B cell (primary cell): Measurements from ENCODE around the gene LSM4. TPM values are rescaled to one million over a fixed set of nuclear protein-coding genes. Genes with fewer than 3 reads are reported as not detected.
A peak's percentile ranks its signal among the peaks of the same experiment; 100 is the strongest.

ENCODE experiments used
- ATAC-seq: fragments of 200-7000 bp; cut with Tn5 transposase; one replicate; pipeline ENCODE4 v1.10.0; 2021; ENCODE audit warnings: low read depth, mild to moderate bottlenecking, moderate number of reproducible peaks, moderate library complexity
- CTCF ChIA-PET: fragments of 350-600 bp; sonication (Branson Sonifier 250); formaldehyde crosslinking; loops from one replicate; lab custom pipeline; 2021; ENCODE audit warnings: antibody characterized with exemption, inconsistent platforms; lab: Charles Lee
- POLR2A ChIA-PET: fragments of 350-600 bp; sonication (Branson Sonifier 250); formaldehyde crosslinking; loops from one replicate; lab custom pipeline; 2021; ENCODE audit warnings: antibody characterized with exemption; lab: Charles Lee
- DNase-seq: peaks from one replicate; pipeline ENCODE4 v3.0.0; 2013
- H2AFZ ChIP-seq: 2 replicates; pipeline ENCODE4 v1.6.1; 2012; ENCODE audit warnings: mild to moderate bottlenecking, low read depth, low read length; ENCODE audit not compliant: insufficient read depth, poor library complexity, severe bottlenecking
- H3K27ac ChIP-seq, 2 donors: 1 replicate in 1 of 2; 2 replicates in 1 of 2; pipeline ENCODE4 v1.5.1; 2012 to 2013; ENCODE audit warnings: low read length in 2 of 2, mild to moderate bottlenecking in 2 of 2, moderate library complexity in 1 of 2
- H3K27me3 ChIP-seq, 4 experiments: fragments of 200-600 bp in 1 of 4; sonication (generic) in 1 of 4; replicated peaks in 1 of 4; 1 replicate in 2 of 4; 2 replicates in 2 of 4; pipeline versions ENCODE4 v1.6.1 to v1.7.0; 2013 to 2016; ENCODE audit warnings: low read length in 3 of 4, mild to moderate bottlenecking in 2 of 4, mixed read lengths in 1 of 4, moderate library complexity in 1 of 4; ENCODE audit not compliant: insufficient read depth in 4 of 4, control insufficient read depth in 3 of 4; ENCODE audit errors: control extremely low read depth in 1 of 4
- H3K36me3 ChIP-seq, 2 experiments: replicated peaks in 1 of 2; 1 replicate in 1 of 2; 2 replicates in 1 of 2; pipeline versions ENCODE4 v1.6.1 to v1.7.1; 2013; ENCODE audit warnings: low read length in 1 of 2; ENCODE audit not compliant: insufficient read depth in 2 of 2, control insufficient read depth in 1 of 2; ENCODE audit errors: control extremely low read depth in 1 of 2, extremely low read depth in 1 of 2
- H3K4me1 ChIP-seq, 2 donors: fragments of 200-600 bp in 1 of 2; sonication (generic) in 1 of 2; 1 replicate in 1 of 2; 2 replicates in 1 of 2; pipeline versions ENCODE4 v1.5.1 to v1.6.1; 2013 to 2017; ENCODE audit warnings: low read length in 2 of 2; ENCODE audit not compliant: control insufficient read depth in 2 of 2, insufficient read depth in 2 of 2
- H3K4me2 ChIP-seq: replicated peaks from 2 replicates; pipeline ENCODE3; 2012; ENCODE audit warnings: mild to moderate bottlenecking, low read depth, low read length; ENCODE audit not compliant: poor library complexity, severe bottlenecking
- H3K4me3 ChIP-seq, 5 experiments: fragments of 200-600 bp in 1 of 5; sonication (generic) in 1 of 5; 1 replicate in 3 of 5; 2 replicates in 2 of 5; pipeline versions ENCODE4 v1.5.1 to v1.7.0; 2011 to 2016; ENCODE audit warnings: low read length in 4 of 5, mild to moderate bottlenecking in 4 of 5, low read depth in 2 of 5, control low read depth in 1 of 5, moderate library complexity in 1 of 5; ENCODE audit not compliant: insufficient read depth in 1 of 5; ENCODE audit errors: control extremely low read depth in 1 of 5, extremely low read depth in 1 of 5
- H3K79me2 ChIP-seq: fragments of 200-600 bp; sonication (generic); one replicate; pipeline ENCODE4 v1.6.0; 2016; ENCODE audit warnings: low read length; ENCODE audit not compliant: control insufficient read depth, insufficient read depth
- H3K9ac ChIP-seq: fragments of 200-600 bp; sonication (generic); 2 replicates; pipeline ENCODE4 v1.6.1; 2017; ENCODE audit warnings: mild to moderate bottlenecking, low read length, moderate library complexity
- H3K9me3 ChIP-seq, 3 donors: one replicate each; pipeline versions ENCODE4 v1.6.1 to v1.7.1; 2013; ENCODE audit warnings: low read length in 2 of 3; ENCODE audit not compliant: control insufficient read depth in 2 of 3, insufficient read depth in 1 of 3; ENCODE audit errors: control extremely low read depth in 1 of 3
- H4K20me1 ChIP-seq: 2 replicates; pipeline ENCODE4 v1.6.0; 2012; ENCODE audit warnings: mild to moderate bottlenecking, low read length; ENCODE audit not compliant: insufficient read depth, control insufficient read depth, poor library complexity, severe bottlenecking
- H3K27ac Mint-ChIP-seq: one replicate; pipeline ENCODE4 v1.8.0; 2021; ENCODE audit warnings: mixed read lengths
- H3K27me3 Mint-ChIP-seq: one replicate; pipeline ENCODE4 v1.8.0; 2021; ENCODE audit warnings: mixed read lengths
- H3K4me1 Mint-ChIP-seq: one replicate; pipeline ENCODE4 v1.8.0; 2021; ENCODE audit warnings: mixed read lengths
- H3K4me3 Mint-ChIP-seq: one replicate; pipeline ENCODE4 v1.8.0; 2021; ENCODE audit warnings: mixed read lengths
- H3K9me3 Mint-ChIP-seq: one replicate; pipeline ENCODE4 v1.8.0; 2022; ENCODE audit warnings: mixed read lengths; ENCODE audit not compliant: insufficient read depth
- EZH2 ChIP-seq: IDR thresholded peaks from 2 replicates; pipeline ENCODE4 v1.6.1; 2012; ENCODE audit warnings: borderline replicate concordance, low read depth, mild to moderate bottlenecking, moderate library complexity, low read length; ENCODE audit not compliant: insufficient read depth, poor library complexity, severe bottlenecking
- WGBS: methylation state at CpG from one replicate; pipeline ENCODE4 v1.1.5; 2013; ENCODE audit warnings: missing lambda C conversion rate; ENCODE audit not compliant: insufficient coverage; 5-methylcytosine and 5-hydroxymethylcytosine counted together
- intact Hi-C: fragments of 100-400 bp; cut with micrococcal nuclease; formaldehyde crosslinking; loops from one replicate; pipeline ENCODE4 v1.10.0; 2022
- polyA plus RNA-seq: library from polyadenylated mRNA; depleted of rRNA; stranded (reverse); fragments of >200 nt; gene quantifications from 2 replicates; pipeline ENCODE4 v1.2.3, GENCODE V29; 2012
- total RNA-seq, 2 donors: library from RNA; stranded (reverse); fragments of 120-200 nt in 1 of 2; gene quantifications; 1 replicate in 1 of 2; 2 replicates in 1 of 2; pipeline versions ENCODE4 v1.2.3 to v1.2.4, GENCODE V29; 2013 to 2022
- TF ChIP-seq, protein P1 (sequence below): fragments of 200-600 bp; IDR thresholded peaks from one replicate; pipeline ENCODE4 v1.8.0; 2022; ENCODE audit warnings: antibody characterized with exemption, mild to moderate bottlenecking

Gene LSM4
- total and polyA plus RNA-seq, 2 donors (not counting 1 experiment from before 2014, with no cell fraction given) = 66.3 to 86.1 TPM

DNA sequence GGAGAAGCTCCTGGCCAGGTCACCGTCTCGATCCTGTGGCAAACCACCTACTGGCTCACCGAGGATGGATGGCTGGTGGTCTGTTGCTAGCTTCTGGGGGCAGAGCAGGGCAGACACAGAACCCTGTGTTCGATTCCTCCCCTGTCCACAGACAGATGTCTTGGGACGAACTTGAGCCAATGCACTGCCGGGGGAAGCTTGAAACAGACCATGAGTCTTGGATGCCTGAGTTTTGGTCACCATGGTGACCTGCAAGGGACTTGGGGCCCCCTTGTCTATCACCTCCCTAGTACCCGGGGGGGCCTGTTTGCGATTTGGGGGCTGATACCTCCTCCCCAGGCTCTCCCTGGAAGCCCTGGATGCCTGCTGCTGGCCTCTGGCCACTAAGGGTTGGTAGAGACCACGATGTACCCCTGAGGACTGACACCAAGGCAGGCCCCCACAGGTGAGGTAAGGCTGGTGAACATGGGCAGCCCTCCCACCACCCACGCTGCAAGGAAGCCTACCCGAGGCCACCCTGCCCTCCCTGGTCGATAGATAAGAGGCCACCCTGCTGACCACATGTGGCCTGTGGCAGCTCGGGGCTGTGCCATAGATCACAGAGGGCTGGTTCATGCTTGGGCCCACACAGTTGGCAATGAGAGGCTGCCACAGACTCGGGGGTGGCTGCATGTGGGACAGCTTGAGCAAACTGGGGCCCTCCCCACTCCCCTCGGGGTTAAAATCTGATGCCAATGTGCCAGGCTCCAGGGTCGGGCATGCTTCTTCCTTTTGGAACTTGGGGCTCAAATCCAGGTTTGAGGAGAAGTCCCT lies 59.3 kb downstream of the LSM4 start:
- peaks cover 1% of the 10 kb centered on the region for H3K4me1 Mint-ChIP-seq
- Histone ChIP-seq H3K4me2 (no peak overlapping the region), H3K36me3 (peaks cover 0 to 64% of the 10 kb centered on the region in 2 experiments), H2AFZ (no peak overlapping the region), H3K4me1 (no peaks in the 10 kb centered on the region), H4K20me1 (peaks cover 97% of the 10 kb centered on the region), H3K27ac (no peak overlapping the region), H3K9ac (no peak overlapping the region), H3K4me3 (no peak overlapping the region), H3K27me3 (no peaks in the 10 kb centered on the region), H3K79me2 (peaks cover 80% of the 10 kb centered on the region), H3K9me3 (no peaks in the 10 kb centered on the region)
- WGBS = 90% methylated on average over 16 of the region's 16 CpGs
- DNase-seq (peak; percentile 52), ATAC-seq (no peak)
- ChIA-PET POLR2A (no interaction called here), CTCF (interaction anchor here (1.4 to 1.8 kb wide), 3 partner anchors 9 to 16 kb away, joined by 5 to 9 read pairs (median 5); no protein-coding TSS in a partner anchor)
- H3K9me3 Mint-ChIP-seq = no peaks in the 10 kb centered on the region
- intact Hi-C loops = no loop called here
- no peaks in the 10 kb centered on the region for H3K27me3 Mint-ChIP-seq
- no peak overlapping the region for H3K27ac Mint-ChIP-seq
- no peak overlapping the region for H3K4me3 Mint-ChIP-seq
- TF ChIP-seq, protein P1, sequence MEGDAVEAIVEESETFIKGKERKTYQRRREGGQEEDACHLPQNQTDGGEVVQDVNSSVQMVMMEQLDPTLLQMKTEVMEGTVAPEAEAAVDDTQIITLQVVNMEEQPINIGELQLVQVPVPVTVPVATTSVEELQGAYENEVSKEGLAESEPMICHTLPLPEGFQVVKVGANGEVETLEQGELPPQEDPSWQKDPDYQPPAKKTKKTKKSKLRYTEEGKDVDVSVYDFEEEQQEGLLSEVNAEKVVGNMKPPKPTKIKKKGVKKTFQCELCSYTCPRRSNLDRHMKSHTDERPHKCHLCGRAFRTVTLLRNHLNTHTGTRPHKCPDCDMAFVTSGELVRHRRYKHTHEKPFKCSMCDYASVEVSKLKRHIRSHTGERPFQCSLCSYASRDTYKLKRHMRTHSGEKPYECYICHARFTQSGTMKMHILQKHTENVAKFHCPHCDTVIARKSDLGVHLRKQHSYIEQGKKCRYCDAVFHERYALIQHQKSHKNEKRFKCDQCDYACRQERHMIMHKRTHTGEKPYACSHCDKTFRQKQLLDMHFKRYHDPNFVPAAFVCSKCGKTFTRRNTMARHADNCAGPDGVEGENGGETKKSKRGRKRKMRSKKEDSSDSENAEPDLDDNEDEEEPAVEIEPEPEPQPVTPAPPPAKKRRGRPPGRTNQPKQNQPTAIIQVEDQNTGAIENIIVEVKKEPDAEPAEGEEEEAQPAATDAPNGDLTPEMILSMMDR = no peak

DNA sequence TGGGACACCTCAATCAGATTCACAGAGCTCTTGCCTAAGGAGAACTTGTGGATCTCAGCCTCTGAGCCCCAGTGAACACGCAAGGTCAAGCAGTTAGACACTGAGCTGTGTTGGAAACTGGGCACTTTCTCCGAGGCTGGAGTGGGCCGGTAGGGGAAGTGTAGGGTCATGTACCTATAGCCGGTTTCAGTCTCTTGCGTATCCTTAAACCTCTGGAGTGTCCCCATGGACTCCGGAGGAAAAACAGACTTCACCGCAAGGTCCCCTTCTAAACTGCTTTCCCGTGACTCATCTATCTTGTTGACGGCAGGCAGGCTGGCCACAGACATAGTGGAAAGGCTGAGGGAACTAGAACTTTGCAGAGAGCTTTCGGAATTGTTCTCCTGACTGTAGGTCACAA lies 60.0 kb downstream of the LSM4 start:
- no peaks in the 10 kb centered on the region for H3K27me3 Mint-ChIP-seq
- Histone ChIP-seq H3K4me2 (no peak overlapping the region), H3K27ac (no peak overlapping the region), H4K20me1 (peaks cover 93% of the 10 kb centered on the region), H3K79me2 (peaks cover 75% of the 10 kb centered on the region), H3K4me1 (no peaks in the 10 kb centered on the region), H3K9ac (no peak overlapping the region), H3K9me3 (no peaks in the 10 kb centered on the region), H3K4me3 (no peak overlapping the region), H3K27me3 (no peaks in the 10 kb centered on the region), H3K36me3 (peaks cover 0 to 58% of the 10 kb centered on the region in 2 experiments), H2AFZ (no peak overlapping the region)
- TF ChIP-seq, protein P1 = no peak
- TF ChIP-seq EZH2 = no peak
- no peaks in the 10 kb centered on the region for H3K9me3 Mint-ChIP-seq
- ATAC-seq = no peak
- intact Hi-C loops = no loop called here
- ChIA-PET POLR2A (interaction anchor here (0.5 to 1.3 kb wide), 2 partner anchors 58 to 174 kb away, joined by 3 to 4 read pairs; partner anchors contain the start of gene RAB3A), CTCF (interaction anchor here (0.6 to 1.8 kb wide), 5 partner anchors 8 to 149 kb away, joined by 3 to 9 read pairs (median 5); no protein-coding TSS in a partner anchor)
- H3K4me3 Mint-ChIP-seq = no peak overlapping the region
- peaks cover 1% of the 10 kb centered on the region for H3K4me1 Mint-ChIP-seq
- no peak overlapping the region for H3K27ac Mint-ChIP-seq
- WGBS = 96% methylated on average over 10 of the region's 10 CpGs
- no peak for DNase-seq
